IMR-90 (cell line): Measurements from ENCODE around the gene ROBO1. TPM values are rescaled to one million over a fixed set of nuclear protein-coding genes. Genes with fewer than 3 reads are reported as not detected.

Source experiments
- ATAC-seq: fragments of 200-7000 bp; cut with Tn5 transposase; 2 replicates; pipeline ENCODE4 v1.9.1; 2020; ENCODE audit warnings: low read depth, mild to moderate bottlenecking, moderate library complexity
- BruUV-seq: library from RNA; stranded (reverse); fragments of 400-500 nt; replicated peaks from 2 replicates; lab custom pipeline; 2021; lab: Mats Ljungman, UMichigan
- CTCF ChIA-PET: fragments of 300-600 bp; formaldehyde crosslinking; extraction: SDS; loops from one replicate; lab custom pipeline; 2021; ENCODE audit warnings: antibody characterized with exemption; lab: Yijun Ruan, JAX
- POLR2A ChIA-PET: fragments of 300-600 bp; sonication (Branson Sonifier 250); formaldehyde crosslinking; loops from one replicate; lab custom pipeline; 2022; ENCODE audit warnings: antibody characterized with exemption; ENCODE audit not compliant: unreplicated experiment; lab: Charles Lee
- DNase-seq: peaks from one replicate; pipeline ENCODE4 v3.0.0; 2013
- H2AFZ ChIP-seq: replicated peaks from 2 replicates; pipeline ENCODE3; 2013; ENCODE audit warnings: low read length, mild to moderate bottlenecking; ENCODE audit not compliant: poor library complexity
- H2AK5ac ChIP-seq: 2 replicates; pipeline ENCODE4 v1.6.1; 2013; ENCODE audit warnings: low read depth, low read length, inconsistent platforms
- H2AK9ac ChIP-seq: replicated peaks from 2 replicates; pipeline ENCODE3; 2013; ENCODE audit warnings: mild to moderate bottlenecking, low read depth, low read length, moderate library complexity; ENCODE audit not compliant: poor library complexity
- H2BK120ac ChIP-seq: 2 replicates; pipeline ENCODE4 v1.6.1; 2013; ENCODE audit warnings: low read depth, low read length, inconsistent platforms
- H2BK15ac ChIP-seq: 3 replicates; pipeline ENCODE4 v1.6.1; 2013; ENCODE audit warnings: low read depth, low read length, inconsistent platforms
- H2BK20ac ChIP-seq: 2 replicates; pipeline ENCODE4 v1.6.1; 2013; ENCODE audit warnings: low read depth, mild to moderate bottlenecking, inconsistent platforms, low read length, moderate library complexity
- H2BK5ac ChIP-seq: 2 replicates; pipeline ENCODE4 v1.6.1; 2013; ENCODE audit warnings: mild to moderate bottlenecking, low read depth, low read length, inconsistent platforms; ENCODE audit not compliant: poor library complexity, severe bottlenecking
- H3K14ac ChIP-seq: replicated peaks from 2 replicates; pipeline ENCODE4 v1.6.1; 2013; ENCODE audit warnings: low read depth, low read length, inconsistent platforms
- H3K18ac ChIP-seq: 2 replicates; pipeline ENCODE4 v1.6.1; 2013; ENCODE audit warnings: low read depth, low read length, control low read depth
- H3K23ac ChIP-seq: 2 replicates; pipeline ENCODE4 v1.6.1; 2013; ENCODE audit warnings: low read depth, low read length, inconsistent platforms
- H3K27ac ChIP-seq: 2 replicates; pipeline ENCODE4 v1.5.1; 2013; ENCODE audit warnings: mild to moderate bottlenecking, control low read depth, low read length; ENCODE audit not compliant: insufficient read depth
- H3K27me3 ChIP-seq: 2 replicates; pipeline ENCODE4 v1.6.1; 2013; ENCODE audit warnings: low read length; ENCODE audit not compliant: control insufficient read depth, insufficient read depth
- H3K36me3 ChIP-seq: 2 replicates; pipeline ENCODE4 v1.6.1; 2013; ENCODE audit warnings: low read length, mixed read lengths; ENCODE audit not compliant: control insufficient read depth, insufficient read depth
- H3K4ac ChIP-seq: 2 replicates; pipeline ENCODE4 v1.6.1; 2013; ENCODE audit warnings: low read depth, low read length, inconsistent platforms
- H3K4me1 ChIP-seq: 2 replicates; pipeline ENCODE4 v1.6.1; 2013; ENCODE audit warnings: low read length, mixed read lengths; ENCODE audit not compliant: control insufficient read depth, insufficient read depth
- H3K4me2 ChIP-seq: 2 replicates; pipeline ENCODE4 v1.6.1; 2013; ENCODE audit warnings: low read depth, mild to moderate bottlenecking, control low read depth, low read length, moderate library complexity
- H3K4me3 ChIP-seq: 2 replicates; pipeline ENCODE4 v1.5.1; 2013; ENCODE audit warnings: low read depth, mild to moderate bottlenecking, control low read depth, low read length, moderate library complexity; ENCODE audit not compliant: insufficient read depth
- H3K56ac ChIP-seq: 2 replicates; pipeline ENCODE4 v1.6.1; 2013; ENCODE audit warnings: low read length, inconsistent platforms; ENCODE audit not compliant: insufficient read depth; ENCODE audit errors: extremely low read depth
- H3K79me1 ChIP-seq, 2 experiments: 2 replicates each; pipeline ENCODE4 v1.6.1; 2013; ENCODE audit warnings: low read length in 2 of 2, inconsistent platforms in 1 of 2, low read depth in 1 of 2
- H3K9ac ChIP-seq: 2 replicates; pipeline ENCODE4 v1.6.1; 2013; ENCODE audit warnings: low read depth, low read length, control low read depth
- H3K9me1 ChIP-seq: 2 replicates; pipeline ENCODE4 v1.6.1; 2013; ENCODE audit warnings: low read length, inconsistent platforms; ENCODE audit not compliant: insufficient read depth
- H3K9me3 ChIP-seq: 2 replicates; pipeline ENCODE4 v1.6.1; 2013; ENCODE audit warnings: low read length; ENCODE audit not compliant: control insufficient read depth, insufficient read depth
- H4K20me1 ChIP-seq: 2 replicates; pipeline ENCODE4 v1.6.1; 2013; ENCODE audit warnings: low read length, inconsistent platforms; ENCODE audit not compliant: insufficient read depth
- H4K5ac ChIP-seq: 2 replicates; pipeline ENCODE4 v1.6.1; 2013; ENCODE audit warnings: mild to moderate bottlenecking, low read depth, low read length, control low read depth
- H4K8ac ChIP-seq, 2 experiments: 2 replicates each; pipeline ENCODE4 v1.6.1; 2013; ENCODE audit warnings: low read depth in 2 of 2, low read length in 2 of 2, control low read depth in 1 of 2, inconsistent platforms in 1 of 2
- H4K91ac ChIP-seq: 2 replicates; pipeline ENCODE4 v1.6.1; 2013; ENCODE audit warnings: low read depth, low read length, inconsistent platforms; ENCODE audit not compliant: insufficient read depth
- CEBPB ChIP-seq: IDR thresholded peaks from 2 replicates; pipeline ENCODE4 v1.6.1; 2012; ENCODE audit warnings: low read depth, low read length, improper control_type of control experiment
- RFX5 ChIP-seq: IDR thresholded peaks from 2 replicates; pipeline ENCODE4 v1.8.0; 2012; ENCODE audit warnings: low read depth, mild to moderate bottlenecking, low read length, moderate library complexity
- WGBS, 2 experiments: methylation state at CpG; one replicate each; pipeline versions ENCODE4 v1.1.5 to v1.1.7; 2013; ENCODE audit warnings: missing lambda C conversion rate in 2 of 2; ENCODE audit not compliant: insufficient read length in 1 of 2; ENCODE audit errors: extremely low coverage in 2 of 2; 5-methylcytosine and 5-hydroxymethylcytosine counted together
- dilution Hi-C: fragments of 300-500 bp; cut with HindIII; formaldehyde crosslinking; loops from one replicate; pipeline ENCODE4 v1.14.3; 2018; ENCODE audit warnings: low sequenced_read_pairs; ENCODE audit not compliant: unreplicated experiment
- in situ Hi-C: fragments of 300-500 bp; cut with MboI; formaldehyde crosslinking; loops from 3 replicates; pipeline ENCODE4 v1.14.3; 2019; ENCODE audit warnings: low sequenced_read_pairs, inconsistent platforms, mixed read lengths
- intact Hi-C: fragments of 100-400 bp; cut with micrococcal nuclease; formaldehyde crosslinking; loops from 2 replicates; pipeline ENCODE4 v1.10.0; 2022
- polyA plus RNA-seq, 3 experiments: library from polyadenylated mRNA; depleted of rRNA; stranded (reverse); fragments of >200 nt; gene quantifications; 2 replicates each; pipeline ENCODE4 v1.2.3, GENCODE V29; 2012; ENCODE audit warnings: low replicate concordance in 1 of 3
- total RNA-seq: library from RNA; depleted of rRNA; stranded (reverse); fragments of >200 nt; gene quantifications from 2 replicates; pipeline ENCODE4 v1.2.3, GENCODE V29; 2012

ROBO1 gene
- total and polyA plus RNA-seq, 2 of the 4 experiments (the other 2 are of a cell fraction): 24.1 to 53.9 TPM

GRCh38 chr3:79140708-79141107 is 627.1 kb downstream of the ROBO1 start:
- dilution Hi-C loops (no loop called here), intact Hi-C loops (no loop called here), in situ Hi-C loops (no loop called here)
- H3K9ac ChIP-seq: no peak overlapping the region
- H2AK9ac ChIP-seq: no peak overlapping the region
- TF ChIP-seq CEBPB (peak; percentile 83), RFX5 (no peak)
- no peak overlapping the region for H2BK5ac ChIP-seq
- no peak overlapping the region for H3K23ac ChIP-seq
- ATAC-seq: peak; percentile 83
- no peaks in the 10 kb centered on the region for H3K9me3 ChIP-seq
- no peak overlapping the region for H3K18ac ChIP-seq
- no peaks in the 10 kb centered on the region for H3K27me3 ChIP-seq
- no peak overlapping the region for H2AK5ac ChIP-seq
- no CpG with 5 or more reads among the region's 3 CpGs for WGBS, 2 experiments
- no peak overlapping the region for H4K91ac ChIP-seq
- no peak overlapping the region for H2BK20ac ChIP-seq
- peak; percentile 72 for DNase-seq
- no peak overlapping the region for H3K4me2 ChIP-seq
- H3K36me3 ChIP-seq: no peaks in the 10 kb centered on the region
- H3K14ac ChIP-seq: no peak overlapping the region
- no peak overlapping the region for H4K5ac ChIP-seq
- POLR2A ChIA-PET: no interaction called here
- H3K9me1 ChIP-seq: peaks cover 3% of the 10 kb centered on the region; the same call in 1 of the 2 replicates
- no peak overlapping the region for H2BK120ac ChIP-seq
- no peak overlapping the region for H2AFZ ChIP-seq
- BruUV-seq: no TSS peak
- H3K4me1 ChIP-seq: no peaks in the 10 kb centered on the region
- H3K27ac ChIP-seq: no peak overlapping the region
- no peaks in the 10 kb centered on the region for H3K79me1 ChIP-seq
- H3K4ac ChIP-seq: no peak overlapping the region
- no peak overlapping the region for H3K56ac ChIP-seq
- H4K20me1 ChIP-seq: no peaks in the 10 kb centered on the region
- CTCF ChIA-PET: no interaction called here
- no peak overlapping the region for H2BK15ac ChIP-seq
- no peak overlapping the region for H3K4me3 ChIP-seq
- H4K8ac ChIP-seq: no peak overlapping the region
